GM23338 (cell line): ENCODE measurements around the gene MFSD2B. TPM values are rescaled to one million over a fixed set of nuclear protein-coding genes. Genes with fewer than 3 reads are reported as not detected.

ENCODE experiments used
- ATAC-seq: fragments of 200-7000 bp; cut with Tn5 transposase; 3 replicates; pipeline ENCODE4 v1.9.1; 2020
- DNase-seq: peaks from one replicate; pipeline ENCODE4 v3.0.0-alpha.2; 2015; ENCODE audit warnings: low spot score
- H2AFZ ChIP-seq: fragments of 200-600 bp; sonication (generic); 2 replicates; pipeline ENCODE4 v1.8.0; 2016; ENCODE audit warnings: antibody characterized with exemption, mild to moderate bottlenecking, moderate library complexity
- H3F3A ChIP-seq: fragments of 200-600 bp; sonication (generic); replicated peaks from 2 replicates; pipeline ENCODE4 v1.8.0; 2017; ENCODE audit warnings: antibody characterized with exemption, mixed run types, low read depth
- H3K27ac ChIP-seq: fragments of 200-600 bp; sonication (generic); 2 replicates; pipeline ENCODE4 v1.6.1; 2016; ENCODE audit warnings: low read depth
- H3K27me3 ChIP-seq: fragments of 200-600 bp; sonication (generic); 2 replicates; pipeline ENCODE4 v1.8.0; 2016; ENCODE audit warnings: mild to moderate bottlenecking, mixed run types, moderate library complexity; ENCODE audit not compliant: insufficient read depth
- H3K36me3 ChIP-seq: fragments of 200-600 bp; sonication (generic); 2 replicates; pipeline ENCODE4 v1.8.0; 2016; ENCODE audit warnings: mild to moderate bottlenecking; ENCODE audit not compliant: insufficient read depth
- H3K4me1 ChIP-seq: fragments of 200-600 bp; sonication (generic); 2 replicates; pipeline ENCODE4 v1.8.0; 2016; ENCODE audit warnings: mild to moderate bottlenecking, moderate library complexity; ENCODE audit not compliant: insufficient read depth
- H3K4me2 ChIP-seq: fragments of 200-600 bp; sonication (generic); 2 replicates; pipeline ENCODE4 v1.7.1; 2017; ENCODE audit warnings: mixed run types
- H3K4me3 ChIP-seq: fragments of 200-600 bp; sonication (generic); 2 replicates; pipeline ENCODE4 v1.6.1; 2016; ENCODE audit warnings: mixed run types
- H3K79me2 ChIP-seq: fragments of 200-600 bp; sonication (generic); replicated peaks from 2 replicates; pipeline ENCODE4 v1.8.0; 2017; ENCODE audit warnings: mild to moderate bottlenecking; ENCODE audit not compliant: insufficient read depth
- H3K9me2 ChIP-seq: fragments of 200-600 bp; sonication (generic); 2 replicates; pipeline ENCODE4 v1.8.0; 2017; ENCODE audit not compliant: insufficient read depth
- H4K20me1 ChIP-seq: fragments of 200-600 bp; sonication (generic); replicated peaks from 2 replicates; pipeline ENCODE4 v1.8.0; 2017; ENCODE audit warnings: mild to moderate bottlenecking; ENCODE audit not compliant: insufficient read depth
- H3K27ac Mint-ChIP-seq: 2 replicates; pipeline ENCODE4 v1.8.0; 2020; ENCODE audit warnings: inconsistent platforms, mild to moderate bottlenecking, moderate library complexity, mixed read lengths
- H3K27me3 Mint-ChIP-seq: 3 replicates; pipeline ENCODE4 v1.8.0; 2022; ENCODE audit warnings: low read depth, mild to moderate bottlenecking, moderate library complexity, mixed read lengths, inconsistent platforms; ENCODE audit not compliant: insufficient read depth, poor library complexity
- H3K36me3 Mint-ChIP-seq: 3 replicates; pipeline ENCODE4 v1.8.0; 2021; ENCODE audit warnings: low read depth, mild to moderate bottlenecking, inconsistent platforms, moderate library complexity, mixed read lengths
- H3K4me1 Mint-ChIP-seq: 3 replicates; pipeline ENCODE4 v1.8.0; 2020; ENCODE audit warnings: mild to moderate bottlenecking, inconsistent platforms, mixed read lengths
- H3K4me3 Mint-ChIP-seq: 3 replicates; pipeline ENCODE4 v1.8.0; 2021; ENCODE audit warnings: moderate library complexity, mild to moderate bottlenecking, inconsistent platforms, mixed read lengths
- H3K9me3 Mint-ChIP-seq: 3 replicates; pipeline ENCODE4 v1.8.0; 2020; ENCODE audit warnings: moderate library complexity, mild to moderate bottlenecking, inconsistent platforms, mixed read lengths
- ETS1 ChIP-seq: IDR thresholded peaks from 2 replicates; pipeline ENCODE4 v1.6.1; 2016; ENCODE audit warnings: antibody characterized with exemption
- JUNB ChIP-seq: IDR thresholded peaks from one replicate; pipeline ENCODE4 v1.6.1; 2016; ENCODE audit warnings: antibody characterized with exemption; ENCODE audit not compliant: unreplicated experiment
- POLR2AphosphoS5 ChIP-seq: IDR thresholded peaks from 2 replicates; pipeline ENCODE4 v1.6.1; 2016; ENCODE audit warnings: antibody characterized with exemption, low read depth
- ZNF331 ChIP-seq: fragments of 250-450 bp; sonication (Bioruptor Pico); IDR thresholded peaks from 2 replicates; pipeline ENCODE4 v1.5.0; 2020; ENCODE audit warnings: low read depth, mild to moderate bottlenecking, moderate library complexity
- polyA plus RNA-seq: library from polyadenylated mRNA; unstranded; fragments of >200 nt; fragmentation: Nextera tagmentation; extraction: Ambion mirVana; gene quantifications from 2 replicates; pipeline ENCODE4 v1.2.1, GENCODE V29; 2016
- total RNA-seq: library from RNA; depleted of rRNA; stranded (reverse); fragments of >200 nt; shearing (Covaris generic); gene quantifications from 2 replicates; pipeline ENCODE4 v1.2.3, GENCODE V29; 2014
- TF ChIP-seq, protein P1 (sequence below): fragments of 250-450 bp; sonication (Bioruptor Pico); IDR thresholded peaks from 2 replicates; pipeline ENCODE4 v1.5.0; 2020; ENCODE audit warnings: mild to moderate bottlenecking, moderate library complexity
- TF ChIP-seq, protein P2 (sequence below), 2 experiments: fragments of 200-600 bp in 1 of 2; sonication (generic) in 1 of 2; conservative IDR thresholded peaks; 2 replicates each; pipeline versions ENCODE4 v1.5.1 to v1.6.1; 2016 to 2017; ENCODE audit warnings: antibody characterized with exemption in 2 of 2, low read depth in 2 of 2, mild to moderate bottlenecking in 2 of 2, moderate library complexity in 1 of 2

The MFSD2B gene
- total and polyA plus RNA-seq, 2 experiments from 2014 or later, result 0.21 to 2.3 TPM

DNA sequence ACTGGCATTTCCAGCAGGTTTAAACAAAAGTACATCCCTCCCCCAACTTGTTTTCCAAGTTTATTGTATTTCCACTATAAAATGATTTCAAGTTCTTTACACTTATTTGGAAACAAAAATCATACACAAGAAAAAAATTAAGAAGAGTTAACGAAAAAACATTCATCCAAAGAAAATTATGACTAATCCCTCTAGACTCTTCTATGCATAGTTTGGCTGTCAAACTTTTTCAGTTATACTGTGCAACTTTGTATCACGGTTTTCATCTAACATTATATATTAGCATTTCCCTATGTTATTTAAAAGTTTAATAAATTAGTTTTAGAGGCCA is 36.7 kb downstream of the MFSD2B start (continued):
- TF ChIP-seq, protein P1, sequence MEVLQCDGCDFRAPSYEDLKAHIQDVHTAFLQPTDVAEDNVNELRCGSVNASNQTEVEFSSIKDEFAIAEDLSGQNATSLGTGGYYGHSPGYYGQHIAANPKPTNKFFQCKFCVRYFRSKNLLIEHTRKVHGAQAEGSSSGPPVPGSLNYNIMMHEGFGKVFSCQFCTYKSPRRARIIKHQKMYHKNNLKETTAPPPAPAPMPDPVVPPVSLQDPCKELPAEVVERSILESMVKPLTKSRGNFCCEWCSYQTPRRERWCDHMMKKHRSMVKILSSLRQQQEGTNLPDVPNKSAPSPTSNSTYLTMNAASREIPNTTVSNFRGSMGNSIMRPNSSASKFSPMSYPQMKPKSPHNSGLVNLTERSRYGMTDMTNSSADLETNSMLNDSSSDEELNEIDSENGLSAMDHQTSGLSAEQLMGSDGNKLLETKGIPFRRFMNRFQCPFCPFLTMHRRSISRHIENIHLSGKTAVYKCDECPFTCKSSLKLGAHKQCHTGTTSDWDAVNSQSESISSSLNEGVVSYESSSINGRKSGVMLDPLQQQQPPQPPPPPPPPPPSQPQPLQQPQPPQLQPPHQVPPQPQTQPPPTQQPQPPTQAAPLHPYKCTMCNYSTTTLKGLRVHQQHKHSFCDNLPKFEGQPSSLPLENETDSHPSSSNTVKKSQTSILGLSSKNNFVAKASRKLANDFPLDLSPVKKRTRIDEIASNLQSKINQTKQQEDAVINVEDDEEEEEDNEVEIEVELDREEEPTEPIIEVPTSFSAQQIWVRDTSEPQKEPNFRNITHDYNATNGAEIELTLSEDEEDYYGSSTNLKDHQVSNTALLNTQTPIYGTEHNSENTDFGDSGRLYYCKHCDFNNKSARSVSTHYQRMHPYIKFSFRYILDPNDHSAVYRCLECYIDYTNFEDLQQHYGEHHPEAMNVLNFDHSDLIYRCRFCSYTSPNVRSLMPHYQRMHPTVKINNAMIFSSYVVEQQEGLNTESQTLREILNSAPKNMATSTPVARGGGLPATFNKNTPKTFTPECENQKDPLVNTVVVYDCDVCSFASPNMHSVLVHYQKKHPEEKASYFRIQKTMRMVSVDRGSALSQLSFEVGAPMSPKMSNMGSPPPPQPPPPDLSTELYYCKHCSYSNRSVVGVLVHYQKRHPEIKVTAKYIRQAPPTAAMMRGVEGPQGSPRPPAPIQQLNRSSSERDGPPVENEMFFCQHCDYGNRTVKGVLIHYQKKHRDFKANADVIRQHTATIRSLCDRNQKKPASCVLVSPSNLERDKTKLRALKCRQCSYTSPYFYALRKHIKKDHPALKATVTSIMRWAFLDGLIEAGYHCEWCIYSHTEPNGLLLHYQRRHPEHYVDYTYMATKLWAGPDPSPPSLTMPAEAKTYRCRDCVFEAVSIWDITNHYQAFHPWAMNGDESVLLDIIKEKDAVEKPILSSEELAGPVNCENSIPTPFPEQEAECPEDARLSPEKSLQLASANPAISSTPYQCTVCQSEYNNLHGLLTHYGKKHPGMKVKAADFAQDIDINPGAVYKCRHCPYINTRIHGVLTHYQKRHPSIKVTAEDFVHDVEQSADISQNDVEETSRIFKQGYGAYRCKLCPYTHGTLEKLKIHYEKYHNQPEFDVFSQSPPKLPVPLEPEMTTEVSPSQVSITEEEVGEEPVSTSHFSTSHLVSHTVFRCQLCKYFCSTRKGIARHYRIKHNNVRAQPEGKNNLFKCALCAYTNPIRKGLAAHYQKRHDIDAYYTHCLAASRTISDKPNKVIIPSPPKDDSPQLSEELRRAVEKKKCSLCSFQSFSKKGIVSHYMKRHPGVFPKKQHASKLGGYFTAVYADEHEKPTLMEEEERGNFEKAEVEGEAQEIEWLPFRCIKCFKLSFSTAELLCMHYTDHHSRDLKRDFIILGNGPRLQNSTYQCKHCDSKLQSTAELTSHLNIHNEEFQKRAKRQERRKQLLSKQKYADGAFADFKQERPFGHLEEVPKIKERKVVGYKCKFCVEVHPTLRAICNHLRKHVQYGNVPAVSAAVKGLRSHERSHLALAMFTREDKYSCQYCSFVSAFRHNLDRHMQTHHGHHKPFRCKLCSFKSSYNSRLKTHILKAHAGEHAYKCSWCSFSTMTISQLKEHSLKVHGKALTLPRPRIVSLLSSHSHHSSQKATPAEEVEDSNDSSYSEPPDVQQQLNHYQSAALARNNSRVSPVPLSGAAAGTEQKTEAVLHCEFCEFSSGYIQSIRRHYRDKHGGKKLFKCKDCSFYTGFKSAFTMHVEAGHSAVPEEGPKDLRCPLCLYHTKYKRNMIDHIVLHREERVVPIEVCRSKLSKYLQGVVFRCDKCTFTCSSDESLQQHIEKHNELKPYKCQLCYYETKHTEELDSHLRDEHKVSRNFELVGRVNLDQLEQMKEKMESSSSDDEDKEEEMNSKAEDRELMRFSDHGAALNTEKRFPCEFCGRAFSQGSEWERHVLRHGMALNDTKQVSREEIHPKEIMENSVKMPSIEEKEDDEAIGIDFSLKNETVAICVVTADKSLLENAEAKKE (CRISPR knock-in tag), result no peak

DNA sequence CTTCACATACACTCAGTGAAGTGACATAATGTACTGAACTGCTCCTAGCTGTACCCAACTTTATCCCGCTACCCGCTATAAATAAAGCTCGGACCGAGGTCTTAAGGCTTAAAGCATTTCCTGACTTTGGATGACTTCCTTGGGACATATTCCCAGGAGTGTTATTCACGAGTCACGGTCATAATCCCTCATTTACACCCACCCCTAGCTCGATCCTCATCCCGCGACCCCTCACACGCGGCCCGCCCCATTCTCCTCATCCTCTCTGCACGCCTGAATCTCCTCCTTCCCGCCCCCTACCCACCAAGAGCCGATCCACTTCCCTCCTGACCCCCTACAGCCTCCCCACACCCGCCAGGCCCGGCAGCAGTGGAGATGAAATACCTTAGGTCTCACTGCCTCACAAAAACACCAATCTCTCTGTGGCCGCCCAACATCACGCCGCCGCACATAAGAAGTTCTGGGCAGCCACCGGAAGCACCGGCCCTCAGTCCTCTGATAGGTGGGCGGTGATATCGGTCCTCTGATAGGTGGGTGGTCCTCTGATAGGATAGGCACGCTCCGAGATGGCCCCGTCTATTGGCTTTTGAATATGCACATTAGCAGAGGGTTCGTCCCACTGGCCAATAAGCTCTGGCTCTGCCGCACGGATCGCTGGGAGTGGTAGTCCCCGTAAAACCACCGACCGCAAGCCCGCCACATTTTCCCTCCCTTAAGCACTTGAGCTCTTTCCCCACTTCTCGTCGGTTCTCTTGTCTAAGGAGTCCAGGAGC is 37.2 kb downstream of the MFSD2B start, which contains the start of gene WDCP:
Gene WDCP (minus strand): TSS at position 462 of the 773 bp plus-strand sequence. CDS start 7,897 bp downstream, outside the sequence.
- peak within 1 kb of the TSS; percentile 96 for H3K4me3 Mint-ChIP-seq
- peak; percentile 90 for ATAC-seq
- H3K27ac ChIP-seq, result peak within 1 kb of the TSS; percentile 4; the same call in 1 of the 2 replicates
- no peak for TF ChIP-seq JUNB
- TF ChIP-seq, protein P2, sequence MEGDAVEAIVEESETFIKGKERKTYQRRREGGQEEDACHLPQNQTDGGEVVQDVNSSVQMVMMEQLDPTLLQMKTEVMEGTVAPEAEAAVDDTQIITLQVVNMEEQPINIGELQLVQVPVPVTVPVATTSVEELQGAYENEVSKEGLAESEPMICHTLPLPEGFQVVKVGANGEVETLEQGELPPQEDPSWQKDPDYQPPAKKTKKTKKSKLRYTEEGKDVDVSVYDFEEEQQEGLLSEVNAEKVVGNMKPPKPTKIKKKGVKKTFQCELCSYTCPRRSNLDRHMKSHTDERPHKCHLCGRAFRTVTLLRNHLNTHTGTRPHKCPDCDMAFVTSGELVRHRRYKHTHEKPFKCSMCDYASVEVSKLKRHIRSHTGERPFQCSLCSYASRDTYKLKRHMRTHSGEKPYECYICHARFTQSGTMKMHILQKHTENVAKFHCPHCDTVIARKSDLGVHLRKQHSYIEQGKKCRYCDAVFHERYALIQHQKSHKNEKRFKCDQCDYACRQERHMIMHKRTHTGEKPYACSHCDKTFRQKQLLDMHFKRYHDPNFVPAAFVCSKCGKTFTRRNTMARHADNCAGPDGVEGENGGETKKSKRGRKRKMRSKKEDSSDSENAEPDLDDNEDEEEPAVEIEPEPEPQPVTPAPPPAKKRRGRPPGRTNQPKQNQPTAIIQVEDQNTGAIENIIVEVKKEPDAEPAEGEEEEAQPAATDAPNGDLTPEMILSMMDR (conservative IDR thresholded peaks at IDR 0.05; ENCODE audit: low read depth in 2 of 2), result no peak
- no peak for TF ChIP-seq ZNF331 (CRISPR knock-in tag)
- peak; percentile 66 for TF ChIP-seq ETS1
- TF ChIP-seq POLR2AphosphoS5, result peak; percentile 98

More for the DNA sequence above, 37.2 kb downstream of the MFSD2B start, which contains the start of gene WDCP:
- peaks cover 30% of the 10 kb centered on the region for H3K4me1 ChIP-seq
- H3K4me1 Mint-ChIP-seq, result peaks cover 22% of the 10 kb centered on the region
- H3F3A ChIP-seq, result peaks cover 20% of the 10 kb centered on the region; the same call in 1 of the 2 replicates
- H3K4me2 ChIP-seq, result peak within 1 kb of the TSS; percentile 88
- H3K4me3 ChIP-seq, result peak within 1 kb of the TSS; percentile 64
- peaks cover 7% of the 10 kb centered on the region for H3K27me3 Mint-ChIP-seq
- peaks cover 60% of the 10 kb centered on the region for H3K79me2 ChIP-seq
- H3K9me3 Mint-ChIP-seq, result no peaks in the 10 kb centered on the region
- no peaks in the 10 kb centered on the region; the same call in 1 of the 2 replicates for H4K20me1 ChIP-seq
- H3K27me3 ChIP-seq, result no peaks in the 10 kb centered on the region
- H2AFZ ChIP-seq, result no peak within 1 kb of the TSS; the same call in 1 of the 2 replicates
- peak; percentile 99 for DNase-seq
- peak within 1 kb of the TSS; percentile 91 for H3K27ac Mint-ChIP-seq
- H3K36me3 ChIP-seq, result no peaks in the 10 kb centered on the region
- peaks cover 7% of the 10 kb centered on the region for H3K36me3 Mint-ChIP-seq
- no peaks in the 10 kb centered on the region for H3K9me2 ChIP-seq
